HG03565 (cell line): ENCODE results near the gene HIPK3.
"Not testable (repeated sequence)": the region's sequence is repeated elsewhere in the genome, so short reads cannot be mapped to it uniquely, and the experiment has no call there.

Experiments
- ATAC-seq: cut with Tn5 transposase; IDR thresholded peaks from one replicate; pipeline ENCODE4 v1.9.1; 2021; ENCODE audit warnings: mild to moderate bottlenecking, moderate library complexity; ENCODE audit not compliant: unreplicated experiment

The HIPK3 gene

GRCh38 chr11:33296695-33297094, 39.5 kb downstream of the HIPK3 start:
- ATAC-seq, result no peak

- no peak for ATAC-seq
These were observed 46.4 kb downstream of the HIPK3 start for GRCh38 chr11:33303541-33303940.

GRCh38 chr11:33306821-33307220, 49.6 kb downstream of the HIPK3 start:
- ATAC-seq, result not testable (repeated sequence)

- ATAC-seq, result no peak
These were observed 50.8 kb downstream of the HIPK3 start for GRCh38 chr11:33307984-33308383.

- no peak for ATAC-seq
These were observed 51.9 kb downstream of the HIPK3 start for GRCh38 chr11:33309118-33309517.

- ATAC-seq, result no peak
These were observed 53.7 kb downstream of the HIPK3 start for GRCh38 chr11:33310720-33311500.

GRCh38 chr11:33311680-33312079, 54.5 kb downstream of the HIPK3 start:
- ATAC-seq, result no peak

- no peak for ATAC-seq
These were observed 58.6 kb downstream of the HIPK3 start for GRCh38 chr11:33315822-33316221.

- ATAC-seq, result no peak
These were observed 60.5 kb downstream of the HIPK3 start for GRCh38 chr11:33317662-33318061.

- ATAC-seq, result no peak
These were observed 63.0 kb downstream of the HIPK3 start for GRCh38 chr11:33320016-33320813.

- ATAC-seq, result no peak
These were observed 63.7 kb downstream of the HIPK3 start for GRCh38 chr11:33320814-33321330.

- ATAC-seq, result peak; percentile 33
These were observed 64.2 kb downstream of the HIPK3 start for GRCh38 chr11:33321422-33321821.

- ATAC-seq, result no peak
These were observed 66.2 kb downstream of the HIPK3 start for GRCh38 chr11:33323421-33323820.

- ATAC-seq, result no peak
These were observed 67.3 kb downstream of the HIPK3 start for GRCh38 chr11:33324302-33324985.

- no peak for ATAC-seq
These were observed 68.3 kb downstream of the HIPK3 start for GRCh38 chr11:33325451-33325850.

GRCh38 chr11:33329705-33330329, 72.6 kb downstream of the HIPK3 start:
- no peak for ATAC-seq

GRCh38 chr11:33333816-33334215, 76.6 kb downstream of the HIPK3 start:
- no peak for ATAC-seq

- no peak for ATAC-seq
These were observed 77.4 kb downstream of the HIPK3 start for GRCh38 chr11:33334627-33335026.

- ATAC-seq, result no peak
These were observed 82.1 kb downstream of the HIPK3 start for GRCh38 chr11:33339247-33339646.

- ATAC-seq, result no peak
These were observed 87.4 kb downstream of the HIPK3 start for GRCh38 chr11:33344611-33345010.
